OCI-LY1 (cell line): ENCODE measurements around the gene CPSF4L.

Experiments
- H2AFZ ChIP-seq: fragments of 200-600 bp; sonication (generic), shearing (Covaris generic); 2 replicates; pipeline ENCODE4 v1.6.0; 2014; ENCODE audit warnings: antibody characterized with exemption, mild to moderate bottlenecking, low read length
- H3F3A ChIP-seq: fragments of 200-600 bp; sonication (generic), shearing (Covaris generic); 2 replicates; pipeline ENCODE4 v1.6.0; 2014; ENCODE audit warnings: mild to moderate bottlenecking, antibody characterized with exemption, low read length, moderate library complexity; ENCODE audit not compliant: insufficient read depth
- H3K27ac ChIP-seq: fragments of 200-600 bp; sonication (generic); 2 replicates; pipeline ENCODE4 v1.5.1; 2014; ENCODE audit warnings: low read length, mixed run types, mild to moderate bottlenecking, low read depth; ENCODE audit not compliant: poor library complexity, severe bottlenecking
- H3K27me3 ChIP-seq: fragments of 200-600 bp; sonication (generic); 2 replicates; pipeline ENCODE4 v1.6.0; 2014; ENCODE audit warnings: antibody characterized with exemption, mild to moderate bottlenecking, low read length, moderate library complexity; ENCODE audit not compliant: insufficient read depth
- H3K36me3 ChIP-seq: fragments of 200-600 bp; sonication (generic); 2 replicates; pipeline ENCODE4 v1.6.1; 2014; ENCODE audit warnings: mild to moderate bottlenecking, antibody characterized with exemption, low read length, moderate library complexity, mixed read lengths; ENCODE audit not compliant: insufficient read depth
- H3K4me1 ChIP-seq: fragments of 200-600 bp; sonication (generic); 2 replicates; pipeline ENCODE4 v1.5.1; 2014; ENCODE audit warnings: mild to moderate bottlenecking, low read length, moderate library complexity; ENCODE audit not compliant: insufficient read depth, severe bottlenecking
- H3K4me2 ChIP-seq: fragments of 200-600 bp; sonication (generic), shearing (Covaris generic); 2 replicates; pipeline ENCODE4 v1.6.1; 2014; ENCODE audit warnings: low read length
- H3K4me3 ChIP-seq: fragments of 200-600 bp; sonication (generic); 2 replicates; pipeline ENCODE4 v1.5.1; 2014; ENCODE audit warnings: low read length, low read depth, mild to moderate bottlenecking, mixed read lengths; ENCODE audit not compliant: poor library complexity, severe bottlenecking
- H3K79me2 ChIP-seq: fragments of 200-600 bp; shearing (Covaris generic); 2 replicates; pipeline ENCODE4 v1.6.1; 2016; ENCODE audit warnings: mixed run types, low read length, mixed read lengths; ENCODE audit not compliant: insufficient read depth
- H3K9ac ChIP-seq: fragments of 200-600 bp; sonication (generic), shearing (Covaris generic); 2 replicates; pipeline ENCODE4 v1.6.1; 2014; ENCODE audit warnings: mild to moderate bottlenecking, low read length, mixed read lengths
- H3K9me2 ChIP-seq: fragments of 200-600 bp; sonication (generic), shearing (Covaris generic); 2 replicates; pipeline ENCODE4 v1.6.1; 2014; ENCODE audit warnings: low read depth, mild to moderate bottlenecking, low read length, mixed read lengths
- H3K9me3 ChIP-seq: fragments of 200-600 bp; shearing (Covaris generic); 2 replicates; pipeline ENCODE4 v1.6.1; 2014; ENCODE audit warnings: low read length, mixed read lengths
- H4K20me1 ChIP-seq: fragments of 200-600 bp; sonication (generic), shearing (Covaris generic); 2 replicates; pipeline ENCODE4 v1.6.0; 2016; ENCODE audit warnings: mild to moderate bottlenecking, low read length; ENCODE audit not compliant: insufficient read depth
- EZH2 ChIP-seq: fragments of 200-600 bp; sonication (generic), shearing (Covaris generic); IDR thresholded peaks from 2 replicates; pipeline ENCODE4 v1.8.0; 2017; ENCODE audit warnings: borderline replicate concordance, mixed run types, mild to moderate bottlenecking, antibody characterized with exemption, low read length, moderate library complexity, mixed read lengths
- TF ChIP-seq, protein P1 (sequence below): fragments of 200-600 bp; sonication (generic), shearing (Covaris generic); IDR thresholded peaks from 2 replicates; pipeline ENCODE4 v1.5.1; 2017; ENCODE audit warnings: mild to moderate bottlenecking, antibody characterized with exemption, low read length, moderate library complexity, mixed read lengths

Gene CPSF4L

DNA sequence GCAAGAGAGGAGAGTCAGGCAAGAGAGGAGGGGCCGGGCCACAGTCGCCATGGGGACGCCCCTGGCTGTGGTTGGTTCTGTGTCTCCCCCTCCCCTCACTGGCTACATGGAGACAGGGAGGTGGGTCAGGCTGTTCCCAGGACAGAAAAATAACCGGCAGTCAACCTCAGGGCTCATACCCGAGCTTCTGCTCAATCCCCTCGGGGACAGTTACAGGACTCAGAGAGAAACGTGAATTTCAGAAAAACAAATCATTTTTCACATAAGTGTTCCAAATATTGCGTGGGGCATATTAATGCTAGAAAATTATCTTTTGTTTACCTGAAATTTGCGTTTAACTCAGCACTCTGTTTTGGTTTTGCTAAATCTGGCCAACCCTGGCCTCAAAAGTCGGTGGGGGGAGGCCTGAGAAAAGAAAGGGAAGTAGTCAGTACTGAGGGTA is 22.2 kb upstream of the CPSF4L start:
- H3K27ac ChIP-seq, result no peak overlapping the region
- H3K9ac ChIP-seq, result no peak overlapping the region
- H3K4me2 ChIP-seq, result no peak overlapping the region

DNA sequence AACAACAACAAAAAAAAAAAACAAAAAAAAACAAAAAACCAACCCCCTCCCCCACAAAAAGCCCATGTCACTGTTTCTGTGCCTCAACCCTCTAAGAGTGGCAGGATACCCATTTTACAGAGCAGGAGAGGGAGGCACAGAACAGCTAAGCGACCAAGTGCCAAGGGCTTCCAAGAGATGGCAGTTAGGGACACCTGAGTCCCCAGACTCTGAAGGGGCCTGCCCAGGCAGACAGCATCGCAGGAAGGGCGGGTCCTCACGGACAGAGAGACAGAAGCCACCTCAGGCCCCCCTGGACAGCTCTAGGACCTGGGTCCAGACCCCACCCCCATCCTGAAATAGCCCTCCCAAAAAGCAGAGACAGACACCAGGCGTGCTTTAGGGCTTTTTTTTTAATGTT is 21.6 kb upstream of the CPSF4L start:
- Histone ChIP-seq H3K4me1 (no peaks in the 10 kb centered on the region), H3K4me2 (no peak overlapping the region), H3K9me3 (no peaks in the 10 kb centered on the region), H3F3A (no peaks in the 10 kb centered on the region), H3K27me3 (no peaks in the 10 kb centered on the region; the same call in none of the 2 replicates), H2AFZ (no peak overlapping the region), H3K9ac (no peak overlapping the region), H3K9me2 (no peaks in the 10 kb centered on the region), H3K4me3 (no peak overlapping the region), H3K27ac (no peak overlapping the region), H4K20me1 (no peaks in the 10 kb centered on the region), H3K36me3 (no peaks in the 10 kb centered on the region), H3K79me2 (no peaks in the 10 kb centered on the region)
- no peak for TF ChIP-seq EZH2
- TF ChIP-seq, protein P1, sequence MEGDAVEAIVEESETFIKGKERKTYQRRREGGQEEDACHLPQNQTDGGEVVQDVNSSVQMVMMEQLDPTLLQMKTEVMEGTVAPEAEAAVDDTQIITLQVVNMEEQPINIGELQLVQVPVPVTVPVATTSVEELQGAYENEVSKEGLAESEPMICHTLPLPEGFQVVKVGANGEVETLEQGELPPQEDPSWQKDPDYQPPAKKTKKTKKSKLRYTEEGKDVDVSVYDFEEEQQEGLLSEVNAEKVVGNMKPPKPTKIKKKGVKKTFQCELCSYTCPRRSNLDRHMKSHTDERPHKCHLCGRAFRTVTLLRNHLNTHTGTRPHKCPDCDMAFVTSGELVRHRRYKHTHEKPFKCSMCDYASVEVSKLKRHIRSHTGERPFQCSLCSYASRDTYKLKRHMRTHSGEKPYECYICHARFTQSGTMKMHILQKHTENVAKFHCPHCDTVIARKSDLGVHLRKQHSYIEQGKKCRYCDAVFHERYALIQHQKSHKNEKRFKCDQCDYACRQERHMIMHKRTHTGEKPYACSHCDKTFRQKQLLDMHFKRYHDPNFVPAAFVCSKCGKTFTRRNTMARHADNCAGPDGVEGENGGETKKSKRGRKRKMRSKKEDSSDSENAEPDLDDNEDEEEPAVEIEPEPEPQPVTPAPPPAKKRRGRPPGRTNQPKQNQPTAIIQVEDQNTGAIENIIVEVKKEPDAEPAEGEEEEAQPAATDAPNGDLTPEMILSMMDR, result no peak

More for the DNA sequence above, 22.2 kb upstream of the CPSF4L start:
- Histone ChIP-seq H3K79me2 (no peaks in the 10 kb centered on the region), H3K27me3 (no peaks in the 10 kb centered on the region; the same call in none of the 2 replicates), H2AFZ (no peak overlapping the region), H3K36me3 (no peaks in the 10 kb centered on the region), H4K20me1 (no peaks in the 10 kb centered on the region), H3K4me1 (no peaks in the 10 kb centered on the region), H3K9me2 (no peaks in the 10 kb centered on the region), H3F3A (no peaks in the 10 kb centered on the region), H3K4me3 (no peak overlapping the region), H3K9me3 (no peaks in the 10 kb centered on the region)
- TF ChIP-seq EZH2, result no peak
- TF ChIP-seq, protein P1, result no peak

DNA sequence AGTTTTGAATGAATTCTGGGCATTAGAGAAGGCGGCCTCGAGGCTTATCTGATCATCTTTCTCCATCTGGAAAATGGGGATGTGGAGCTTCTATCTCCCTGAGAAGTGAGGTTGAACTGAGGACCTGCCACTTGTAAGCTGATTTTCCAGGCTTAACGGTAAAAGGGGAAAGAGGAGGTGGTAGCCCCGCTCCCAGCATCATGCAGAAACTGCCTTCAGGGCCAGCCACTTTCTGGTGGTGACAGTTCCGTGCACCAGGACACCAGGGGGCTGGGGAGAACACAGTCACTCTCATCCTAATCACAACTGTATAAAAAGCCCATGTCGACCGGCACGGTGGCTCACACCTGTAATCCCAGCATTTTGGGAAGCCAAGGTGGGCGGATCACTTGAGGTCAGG is 20.9 kb upstream of the CPSF4L start:
- H3K9ac ChIP-seq, result no peak overlapping the region
- H4K20me1 ChIP-seq, result no peaks in the 10 kb centered on the region
- no peaks in the 10 kb centered on the region for H3K9me3 ChIP-seq
- H3K27me3 ChIP-seq, result no peaks in the 10 kb centered on the region; the same call in none of the 2 replicates
- H3K4me1 ChIP-seq, result no peaks in the 10 kb centered on the region
- no peaks in the 10 kb centered on the region for H3K9me2 ChIP-seq
- H3K4me2 ChIP-seq, result no peak overlapping the region
- no peak overlapping the region for H3K4me3 ChIP-seq
- H3K36me3 ChIP-seq, result no peaks in the 10 kb centered on the region
- no peaks in the 10 kb centered on the region for H3K79me2 ChIP-seq
- TF ChIP-seq, protein P1, result no peak
- no peak for TF ChIP-seq EZH2
- H3K27ac ChIP-seq, result no peak overlapping the region
- no peaks in the 10 kb centered on the region for H3F3A ChIP-seq
- H2AFZ ChIP-seq, result no peak overlapping the region
